HT1080 (cell line): ENCODE measurements around the gene UBP1. TPM values are rescaled to one million over a fixed set of nuclear protein-coding genes. Genes with fewer than 3 reads are reported as not detected.
"Not testable (repeated sequence)": the region's sequence is repeated elsewhere in the genome, so short reads cannot be mapped to it uniquely, and the experiment has no call there.

Source experiments
- DNase-seq: peaks from one replicate; pipeline ENCODE4 v3.0.0-alpha.2; 2015; ENCODE audit warnings: low read depth
- total RNA-seq: library from RNA; depleted of rRNA; stranded (reverse); fragments of >200 nt; shearing (Covaris generic); gene quantifications from 2 replicates; pipeline ENCODE4 v1.2.3, GENCODE V29; 2014

UBP1 gene
- total RNA-seq, 1 experiment from 2014 or later: 60.9 TPM

GRCh38 chr3:33392144-33392543 lies 48.1 kb downstream of the UBP1 start:
- no peak for DNase-seq

GRCh38 chr3:33391255-33391995 lies 48.8 kb downstream of the UBP1 start:
- no peak for DNase-seq

- DNase-seq: no peak
Observed at GRCh38 chr3:33389908-33390307, 50.3 kb downstream of the UBP1 start.

GRCh38 chr3:33388374-33389100 lies 51.7 kb downstream of the UBP1 start:
- DNase-seq: peak; percentile 15

- no peak for DNase-seq
Observed at GRCh38 chr3:33386631-33387030, 53.6 kb downstream of the UBP1 start.

- peak; percentile 59 for DNase-seq
Observed at GRCh38 chr3:33385423-33385822, 54.8 kb downstream of the UBP1 start.

GRCh38 chr3:33383951-33384350 lies 56.3 kb downstream of the UBP1 start:
- DNase-seq: no peak

GRCh38 chr3:33380653-33381052 lies 59.6 kb downstream of the UBP1 start:
- DNase-seq: no peak

- peak; percentile 74 for DNase-seq
Observed at GRCh38 chr3:33377931-33378330, 62.3 kb downstream of the UBP1 start.

- DNase-seq: no peak
Observed at GRCh38 chr3:33377489-33377888, 62.7 kb downstream of the UBP1 start.

- no peak for DNase-seq
Observed at GRCh38 chr3:33373082-33373437, 67.1 kb downstream of the UBP1 start.

GRCh38 chr3:33372218-33373081 lies 67.8 kb downstream of the UBP1 start:
- peak; percentile 72 for DNase-seq

- DNase-seq: no peak
Observed at GRCh38 chr3:33364531-33365128, 75.6 kb downstream of the UBP1 start.

- no peak for DNase-seq
Observed at GRCh38 chr3:33364060-33364459, 76.1 kb downstream of the UBP1 start.

- peak; percentile 44 for DNase-seq
Observed at GRCh38 chr3:33363113-33363800, 76.9 kb downstream of the UBP1 start.

GRCh38 chr3:33360136-33360825 lies 79.9 kb downstream of the UBP1 start:
- peak; percentile 91 for DNase-seq

- DNase-seq: no peak
Observed at GRCh38 chr3:33358172-33358781, 81.9 kb downstream of the UBP1 start.

- DNase-seq: peak; percentile 43
Observed at GRCh38 chr3:33355611-33356010, 84.6 kb downstream of the UBP1 start.

- no peak for DNase-seq
Observed at GRCh38 chr3:33339758-33340157, 100.4 kb downstream of the UBP1 start.

- not testable (repeated sequence) for DNase-seq
Observed at GRCh38 chr3:33338936-33339465, 101.2 kb downstream of the UBP1 start.
